HG03280 (cell line): ENCODE measurements around the gene ARHGEF16.

Source experiments
- ATAC-seq: cut with Tn5 transposase; IDR thresholded peaks from one replicate; pipeline ENCODE4 v1.9.1; 2021; ENCODE audit warnings: mild to moderate bottlenecking, moderate library complexity; ENCODE audit not compliant: unreplicated experiment

ARHGEF16 gene

GRCh38 chr1:3498986-3499385 lies 44.5 kb downstream of the ARHGEF16 start:
- ATAC-seq, result no peak

DNA sequence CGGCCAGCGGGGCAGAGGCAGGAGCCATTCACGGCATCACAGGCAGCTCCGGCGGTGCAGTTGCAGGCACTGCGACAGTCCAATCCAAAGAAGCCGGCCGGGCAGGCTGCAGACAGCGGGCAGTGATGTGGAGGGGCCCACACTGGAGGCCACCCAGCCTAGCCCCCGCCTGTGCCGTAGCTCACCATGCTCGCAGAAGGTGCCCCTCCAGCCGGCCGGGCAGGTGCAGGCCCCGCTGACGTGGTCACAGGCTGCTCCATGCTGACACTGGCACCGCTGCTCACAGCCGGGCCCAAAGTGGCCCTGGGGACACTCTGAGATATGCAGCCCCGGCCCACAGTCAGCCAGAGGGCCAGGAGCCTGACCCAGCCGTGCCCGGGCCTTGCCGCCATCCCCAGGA lies 45.1 kb downstream of the ARHGEF16 start:
- ATAC-seq, result no peak

- ATAC-seq, result no peak
Observed at GRCh38 chr1:3500265-3500835, 45.9 kb downstream of the ARHGEF16 start.

GRCh38 chr1:3501437-3501836 lies 47.0 kb downstream of the ARHGEF16 start:
- ATAC-seq, result no peak

- no peak for ATAC-seq
Observed at GRCh38 chr1:3501856-3502640, 47.6 kb downstream of the ARHGEF16 start.

- no peak for ATAC-seq
Observed at GRCh38 chr1:3502641-3503524, 48.4 kb downstream of the ARHGEF16 start.

DNA sequence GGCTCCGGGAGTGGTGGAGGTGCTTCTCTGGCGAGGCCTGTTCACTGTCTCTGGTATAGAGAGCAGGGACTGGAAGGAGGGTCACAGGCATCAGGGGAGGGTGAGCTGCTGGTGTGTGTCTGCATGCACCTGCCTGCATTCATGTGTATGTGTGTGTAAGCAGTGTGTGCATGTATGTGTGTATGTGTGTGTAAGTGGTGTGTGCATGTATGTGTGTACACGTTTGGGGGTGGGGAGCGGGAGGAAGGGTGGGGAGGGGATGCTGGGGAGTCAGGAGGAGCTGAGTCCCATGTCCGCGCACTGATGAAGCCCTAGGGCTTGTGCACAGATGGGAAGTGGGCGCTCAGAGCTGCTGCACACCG lies 49.0 kb downstream of the ARHGEF16 start:
- no peak for ATAC-seq

- ATAC-seq, result no peak
Observed at GRCh38 chr1:3504151-3504821, 49.8 kb downstream of the ARHGEF16 start.

- no peak for ATAC-seq
Observed at GRCh38 chr1:3504822-3505153, 50.3 kb downstream of the ARHGEF16 start.

DNA sequence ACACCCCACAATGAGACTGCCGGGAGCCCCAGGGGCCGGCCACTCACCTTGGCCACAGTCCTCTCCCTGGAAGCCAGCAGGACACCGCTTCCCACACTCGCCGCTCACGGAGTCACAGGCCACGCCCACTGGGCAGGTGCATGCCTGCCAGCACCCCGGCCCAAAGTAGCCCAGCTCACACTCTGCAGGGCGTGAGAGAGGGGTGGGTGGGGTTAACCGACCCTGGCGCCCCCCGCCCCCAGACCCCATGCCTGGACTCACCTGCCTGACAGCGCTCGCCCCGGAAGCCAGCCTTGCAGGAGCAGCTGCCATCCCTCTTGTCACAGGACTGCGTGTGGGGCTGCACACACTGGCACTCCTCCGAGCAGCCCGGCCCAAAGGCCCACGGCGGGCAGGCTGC lies 50.7 kb downstream of the ARHGEF16 start:
- ATAC-seq, result no peak

DNA sequence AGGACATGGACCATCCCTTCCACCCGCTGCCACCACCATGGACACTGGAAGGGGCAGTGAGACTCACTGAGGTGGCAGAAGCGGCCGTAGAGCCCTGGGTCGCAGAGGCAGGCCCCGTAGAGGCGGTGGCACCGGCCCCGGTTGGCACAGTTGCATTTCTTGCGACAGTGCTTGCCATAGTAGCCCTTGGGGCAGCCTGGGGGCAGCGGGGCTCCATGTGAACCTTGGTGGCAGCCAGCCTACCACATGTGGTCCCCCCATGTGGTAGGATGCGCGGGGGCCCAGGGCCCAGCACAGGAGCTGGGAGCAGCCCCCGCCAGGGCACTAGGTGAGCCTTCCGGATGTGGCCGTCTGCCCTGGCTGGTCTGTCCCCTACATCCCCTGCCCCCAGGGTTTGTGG lies 51.6 kb downstream of the ARHGEF16 start:
- no peak for ATAC-seq

GRCh38 chr1:3506943-3507342 lies 52.5 kb downstream of the ARHGEF16 start:
- ATAC-seq, result no peak

- no peak for ATAC-seq
Observed at GRCh38 chr1:3507636-3508275, 53.3 kb downstream of the ARHGEF16 start.

DNA sequence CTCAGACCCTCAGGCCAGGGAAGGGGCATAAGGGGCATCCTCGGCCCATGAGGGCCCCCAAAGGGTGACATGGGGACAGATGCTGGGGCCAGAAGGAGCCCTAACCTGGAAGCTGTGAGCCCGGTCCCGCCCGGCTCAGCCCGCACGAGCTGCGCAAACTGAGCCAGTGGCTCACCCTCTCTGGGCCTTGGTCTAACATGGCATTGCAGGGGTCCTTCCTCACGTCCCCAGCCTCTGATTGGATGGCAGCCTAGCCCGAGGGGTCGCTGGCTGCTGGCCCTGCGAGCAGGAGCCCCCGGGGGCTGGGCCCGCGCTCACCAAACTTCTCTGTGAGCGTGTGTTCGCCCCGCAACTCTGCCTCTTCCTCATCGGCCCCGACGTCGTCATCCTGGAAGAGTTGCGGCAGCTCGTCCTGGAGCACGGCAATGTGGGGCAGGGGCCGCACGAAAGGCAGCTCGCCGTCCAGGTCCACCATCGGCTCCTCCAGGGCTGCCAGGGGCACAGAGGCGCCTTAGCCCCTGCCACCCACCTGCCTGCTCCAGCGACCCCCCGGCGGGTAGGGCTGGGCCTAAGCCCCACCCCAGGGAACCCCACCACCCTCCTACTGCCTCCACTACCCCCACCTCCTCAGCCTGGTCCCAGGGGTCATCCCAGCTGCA lies 54.4 kb downstream of the ARHGEF16 start:
- no peak for ATAC-seq

DNA sequence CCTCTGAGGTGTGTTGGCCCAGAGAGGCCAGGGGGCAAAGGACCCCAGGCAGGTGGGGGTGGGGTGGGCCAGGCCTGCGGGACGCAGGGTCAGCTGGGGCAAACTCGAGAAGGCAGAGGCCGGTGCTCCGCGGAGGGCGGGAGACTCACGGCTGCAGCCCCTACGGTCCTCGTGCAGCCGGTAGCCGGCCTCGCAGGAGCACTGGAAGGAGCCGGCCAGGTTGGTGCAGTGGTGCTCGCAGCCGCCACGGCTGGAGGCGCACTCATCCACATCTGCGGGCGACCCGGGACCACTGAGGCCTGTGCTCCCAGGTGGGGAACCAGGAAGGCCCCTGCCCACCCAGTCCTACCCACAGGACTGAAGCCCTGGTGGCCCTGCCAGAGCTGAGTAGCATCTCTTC lies 55.3 kb downstream of the ARHGEF16 start:
- ATAC-seq, result no peak

DNA sequence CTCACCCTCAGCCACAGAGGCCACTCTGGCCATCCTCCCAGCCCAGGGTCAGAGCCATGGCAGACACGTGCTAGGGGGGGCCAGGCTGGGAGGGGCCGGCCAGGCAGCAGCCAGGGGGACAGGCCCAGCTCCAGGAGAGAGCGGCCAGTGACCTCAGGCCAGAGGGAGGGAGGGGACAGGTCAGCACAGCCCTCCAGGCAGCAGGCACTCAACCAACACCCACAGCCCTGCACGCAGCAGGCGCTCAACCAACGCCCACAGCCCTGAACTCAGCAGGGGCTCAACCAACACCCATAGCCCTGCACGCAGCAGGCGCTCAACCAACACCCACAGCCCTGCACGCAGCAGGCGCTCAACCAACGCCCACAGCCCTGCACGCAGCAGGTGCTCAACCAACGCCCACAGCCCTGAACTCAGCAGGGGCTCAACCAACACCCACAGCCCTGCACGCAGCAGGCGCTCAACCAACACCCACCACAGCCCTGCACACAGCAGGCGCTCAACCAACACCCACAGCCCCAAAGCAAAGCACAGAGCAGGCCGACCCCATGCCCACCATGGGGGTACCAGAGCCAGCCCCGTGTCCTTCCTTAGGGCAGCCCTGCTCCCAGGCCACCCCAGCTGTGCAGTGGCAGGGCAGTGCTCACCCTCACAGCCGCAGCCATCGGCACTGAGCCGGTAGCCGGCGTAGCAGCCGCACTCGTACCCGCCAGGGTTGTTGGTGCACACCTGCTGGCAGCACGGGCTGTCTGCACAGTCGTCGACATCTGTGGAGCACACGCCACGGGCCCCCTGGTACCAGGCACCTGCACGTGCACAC lies 55.9 kb downstream of the ARHGEF16 start:
- ATAC-seq, result no peak

DNA sequence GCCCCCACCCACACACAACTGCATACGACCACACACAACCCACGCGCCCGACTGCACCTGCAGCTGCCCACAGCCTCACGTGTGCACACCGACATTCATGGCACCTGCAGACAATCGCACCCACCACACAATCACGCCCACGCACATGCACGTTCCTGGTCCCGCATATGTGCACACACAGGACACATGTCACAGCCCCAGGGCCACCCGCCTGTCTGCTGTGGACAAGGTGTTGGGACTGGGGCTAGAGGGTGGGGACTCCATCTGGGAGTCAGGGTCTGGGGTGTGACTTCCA lies 56.4 kb downstream of the ARHGEF16 start:
- ATAC-seq, result no peak

- ATAC-seq, result no peak
Observed at GRCh38 chr1:3511306-3511705, 56.8 kb downstream of the ARHGEF16 start.

DNA sequence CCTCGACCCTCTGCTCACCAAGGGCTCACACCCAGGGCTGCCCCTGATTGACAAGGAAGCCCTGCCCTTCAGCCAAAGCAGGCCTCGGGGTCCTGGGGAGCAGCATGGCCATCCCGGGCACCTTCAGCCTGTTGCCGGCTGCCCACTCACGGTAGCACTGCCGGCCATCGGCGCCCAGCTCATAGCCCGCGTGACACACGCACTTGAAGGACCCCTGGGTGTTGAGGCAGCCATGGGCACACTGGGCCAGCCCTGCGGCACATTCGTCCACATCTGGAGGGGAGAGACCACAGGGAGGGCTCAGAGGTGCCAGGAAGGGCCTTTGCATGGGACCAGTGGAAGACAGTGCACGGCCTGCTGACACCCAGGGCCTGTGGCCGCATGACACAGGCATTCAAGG lies 57.4 kb downstream of the ARHGEF16 start:
- no peak for ATAC-seq

GRCh38 chr1:3514404-3514803 lies 59.9 kb downstream of the ARHGEF16 start:
- ATAC-seq, result no peak
